Activated CD4-positive, alpha-beta T cell treated with anti-CD3 and anti-CD28 coated beads, Interleukin-2, amount 10 ng/mL, durations not matched to agents 7 days and 5 days (primary cell): ENCODE results near the gene S1PR3. TPM values are rescaled to one million over a fixed set of nuclear protein-coding genes. Genes with fewer than 3 reads are reported as not detected.
A peak's percentile ranks its signal among the peaks of the same experiment; 100 is the strongest.

Experiments
- CTCF ChIA-PET: fragments of 350-600 bp; sonication (Branson Sonifier 250); formaldehyde crosslinking; loops from one replicate; lab custom pipeline; 2021; ENCODE audit warnings: antibody characterized with exemption; lab: Charles Lee
- POLR2A ChIA-PET: fragments of 350-600 bp; sonication (Branson Sonifier 250); formaldehyde crosslinking; loops from one replicate; lab custom pipeline; 2021; ENCODE audit warnings: antibody characterized with exemption; lab: Charles Lee
- DNase-seq: peaks from one replicate; pipeline ENCODE4 v3.0.0-alpha.2; 2020
- H3K27ac Mint-ChIP-seq: one replicate; pipeline ENCODE4 v1.8.0; 2021; ENCODE audit warnings: mild to moderate bottlenecking, moderate library complexity, mixed read lengths
- H3K27me3 Mint-ChIP-seq: one replicate; pipeline ENCODE4 v1.8.0; 2021; ENCODE audit warnings: mixed read lengths
- H3K36me3 Mint-ChIP-seq: one replicate; pipeline ENCODE4 v1.8.0; 2021; ENCODE audit warnings: low read depth, mixed read lengths
- H3K4me1 Mint-ChIP-seq: one replicate; pipeline ENCODE4 v1.8.0; 2021; ENCODE audit warnings: mixed read lengths
- H3K4me3 Mint-ChIP-seq: one replicate; pipeline ENCODE4 v1.8.0; 2021; ENCODE audit warnings: mild to moderate bottlenecking, moderate library complexity, mixed read lengths
- H3K9me3 Mint-ChIP-seq: one replicate; pipeline ENCODE4 v1.8.0; 2021; ENCODE audit warnings: mixed read lengths
- total RNA-seq, 2 experiments: library from RNA; stranded (reverse); gene quantifications; one replicate each; pipeline ENCODE4 v1.2.3, GENCODE V29; 2021

The S1PR3 gene
- total RNA-seq, 2 experiments from 2014 or later = 0.12 to 0.15 TPM

GRCh38 chr9:88988796-88989641 lies 2.2 kb upstream of the S1PR3 start:
- Mint-ChIP-seq H3K4me3 (no peak overlapping the region), H3K27ac (no peak overlapping the region), H3K36me3 (no peaks in the 10 kb centered on the region), H3K9me3 (peaks cover 2% of the 10 kb centered on the region), H3K27me3 (peaks cover 37% of the 10 kb centered on the region), H3K4me1 (peaks cover 24% of the 10 kb centered on the region)
- peak; percentile 15 for DNase-seq
- ChIA-PET CTCF (interaction anchor here (2.2 kb wide), 1 partner anchor 12 kb away, joined by 6 read pairs; no protein-coding TSS in a partner anchor), POLR2A (no interaction called here)

DNA sequence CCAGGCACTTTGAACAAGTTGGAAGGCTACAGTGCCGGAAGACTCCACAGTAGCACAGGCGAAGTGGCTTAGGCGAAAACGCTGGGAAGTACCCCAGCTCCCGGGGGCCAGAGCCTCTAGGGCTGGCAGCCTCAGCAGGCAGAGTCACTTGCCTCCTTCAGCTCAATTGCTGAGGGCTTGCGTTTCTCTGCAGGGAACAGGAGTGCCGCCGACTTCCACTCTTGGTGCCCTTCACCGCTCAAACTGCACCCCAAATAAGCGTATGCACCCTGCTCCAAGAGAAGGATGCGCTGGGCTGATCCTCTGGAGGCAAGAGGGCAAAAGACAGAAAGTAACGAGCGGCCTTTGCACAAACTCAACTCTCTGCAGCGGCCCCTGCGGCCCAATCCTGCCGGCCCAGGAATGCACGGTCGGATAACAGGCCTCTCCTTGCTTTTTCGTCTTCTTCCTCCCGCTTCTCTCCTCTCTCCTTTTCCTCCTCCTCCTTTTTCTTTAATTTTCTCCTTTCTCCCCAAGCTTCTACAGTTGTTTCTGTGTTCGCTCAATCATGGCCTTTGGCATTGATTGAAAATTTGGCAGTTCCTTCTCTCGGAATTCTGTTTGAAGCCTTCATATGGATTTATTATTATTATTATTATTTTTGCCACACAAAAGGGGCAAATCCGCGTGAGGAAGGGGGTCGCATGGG lies 1.1 kb upstream of the S1PR3 start:
- H3K4me3 Mint-ChIP-seq = no peak overlapping the region
- DNase-seq = no peak
- H3K36me3 Mint-ChIP-seq = no peaks in the 10 kb centered on the region
- POLR2A ChIA-PET = no interaction called here
- H3K27me3 Mint-ChIP-seq = peaks cover 37% of the 10 kb centered on the region
- CTCF ChIA-PET = no interaction called here
- no peak overlapping the region for H3K27ac Mint-ChIP-seq
- H3K4me1 Mint-ChIP-seq = peaks cover 24% of the 10 kb centered on the region
- peaks cover 2% of the 10 kb centered on the region for H3K9me3 Mint-ChIP-seq

DNA sequence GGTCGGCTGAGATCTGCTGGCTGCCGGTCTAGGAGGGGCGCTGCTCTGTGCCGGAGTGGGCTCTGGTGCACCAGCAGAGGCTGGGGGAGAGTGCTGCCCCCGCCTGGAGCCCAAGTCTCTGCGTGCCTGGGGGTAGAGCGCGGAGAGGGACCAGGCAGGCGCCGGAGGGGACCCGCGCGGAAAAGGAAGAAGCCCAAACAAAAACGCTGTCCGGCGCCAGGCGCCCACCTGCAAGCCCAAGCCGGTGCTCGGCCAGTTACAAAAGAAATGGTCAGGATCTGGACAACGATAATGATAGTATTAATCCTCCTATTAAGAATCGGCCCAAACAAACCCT lies 571 bp upstream of the S1PR3 start:
- Mint-ChIP-seq H3K9me3 (peaks cover 2% of the 10 kb centered on the region), H3K4me1 (peaks cover 24% of the 10 kb centered on the region), H3K36me3 (no peaks in the 10 kb centered on the region), H3K27ac (no peak overlapping the region), H3K27me3 (peaks cover 37% of the 10 kb centered on the region), H3K4me3 (peak overlapping the region; percentile 25)
- ChIA-PET POLR2A (no interaction called here), CTCF (no interaction called here)
- DNase-seq = no peak

DNA sequence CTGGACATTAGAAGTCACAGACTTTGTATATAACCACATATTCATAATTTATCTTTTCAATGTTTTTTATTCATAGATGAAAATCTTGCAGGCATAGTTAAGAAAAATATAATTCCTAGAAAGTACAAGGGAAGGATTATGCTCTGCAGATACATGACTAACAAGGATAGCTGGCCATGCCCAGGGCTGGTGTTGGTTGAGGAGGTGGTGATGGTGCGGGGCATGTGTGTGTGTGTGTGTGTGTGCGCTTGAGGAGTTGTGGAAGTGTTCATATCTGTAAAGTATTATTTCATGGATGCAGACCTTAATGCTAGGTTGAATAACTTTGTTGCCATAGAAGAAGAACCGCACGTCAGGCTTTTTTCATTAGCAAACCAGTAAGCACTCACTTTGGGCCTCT lies 1.3 kb downstream of the S1PR3 start:
- ChIA-PET POLR2A (no interaction called here), CTCF (interaction anchor here (0.7 to 1.5 kb wide), 2 partner anchors 23 to 27 kb away, joined by 3 read pairs; no protein-coding TSS in a partner anchor)
- Mint-ChIP-seq H3K4me1 (peaks cover 24% of the 10 kb centered on the region), H3K36me3 (no peaks in the 10 kb centered on the region), H3K4me3 (no peak overlapping the region), H3K27me3 (peaks cover 33% of the 10 kb centered on the region), H3K27ac (no peak overlapping the region), H3K9me3 (no peaks in the 10 kb centered on the region)
- DNase-seq = no peak

DNA sequence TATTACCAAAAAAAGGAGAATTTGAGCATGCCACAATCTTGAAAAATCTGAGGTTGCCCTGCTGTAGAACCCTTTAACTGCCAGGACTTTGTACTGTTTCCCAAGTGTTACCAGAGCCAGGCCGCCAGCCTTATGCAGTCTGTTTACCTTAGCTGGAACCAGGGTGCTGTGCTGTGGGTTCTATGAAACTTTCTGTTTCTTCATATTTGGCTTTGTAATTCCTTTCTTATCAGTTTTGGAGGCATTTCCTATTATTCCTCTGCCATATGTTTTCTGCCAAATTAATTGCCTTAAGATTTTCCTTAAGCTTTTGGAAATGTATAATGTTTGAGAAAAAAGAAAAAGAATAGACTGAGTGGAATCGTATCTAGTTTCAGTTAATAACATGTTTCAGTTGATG lies 2.1 kb downstream of the S1PR3 start:
- POLR2A ChIA-PET = no interaction called here
- CTCF ChIA-PET = interaction anchor here (1.5 kb wide), 1 partner anchor 23 kb away, joined by 3 read pairs; no protein-coding TSS in a partner anchor

DNA sequence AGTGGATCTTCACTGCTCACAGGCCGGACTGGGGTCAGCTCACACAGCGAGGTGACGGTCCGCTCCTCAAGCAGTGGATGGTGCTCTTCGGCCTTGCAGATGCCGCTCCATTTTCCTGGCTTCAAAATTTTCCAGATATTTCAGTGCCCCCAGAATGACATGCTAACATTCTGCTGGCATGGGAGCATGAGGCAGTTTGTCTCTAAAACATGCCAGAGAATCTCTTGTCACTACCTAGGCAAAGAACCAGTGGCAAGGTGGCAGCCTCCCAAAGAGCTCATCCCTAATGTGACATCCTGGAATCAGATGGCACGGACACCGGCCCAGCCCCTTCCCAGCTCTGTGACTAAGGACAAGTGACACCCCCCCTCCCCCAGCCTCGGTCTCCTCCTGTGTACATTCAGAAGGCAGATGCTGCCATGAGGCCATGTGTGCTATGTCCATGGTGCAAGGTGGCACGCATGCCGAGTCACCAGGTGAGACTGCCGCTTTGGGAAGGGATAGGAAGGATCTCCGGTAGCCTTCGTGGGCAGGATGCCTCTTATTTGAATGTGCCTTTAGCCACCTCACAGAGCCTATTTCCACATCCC lies 2.7 kb downstream of the S1PR3 start:
- no peak for DNase-seq
- Mint-ChIP-seq H3K27me3 (peaks cover 26% of the 10 kb centered on the region), H3K9me3 (no peaks in the 10 kb centered on the region), H3K4me3 (no peak overlapping the region), H3K4me1 (peaks cover 18% of the 10 kb centered on the region), H3K36me3 (no peaks in the 10 kb centered on the region), H3K27ac (no peak overlapping the region)
- POLR2A ChIA-PET = no interaction called here
- CTCF ChIA-PET = no interaction called here

More for the DNA sequence above, 2.1 kb downstream of the S1PR3 start:
- Mint-ChIP-seq H3K9me3 (no peaks in the 10 kb centered on the region), H3K27ac (no peak overlapping the region), H3K4me1 (peaks cover 24% of the 10 kb centered on the region), H3K36me3 (no peaks in the 10 kb centered on the region), H3K27me3 (peaks cover 31% of the 10 kb centered on the region), H3K4me3 (no peak overlapping the region)
- no peak for DNase-seq

- POLR2A ChIA-PET = no interaction called here
- CTCF ChIA-PET = no interaction called here
- Mint-ChIP-seq H3K27ac (no peak overlapping the region), H3K4me1 (peaks cover 11% of the 10 kb centered on the region), H3K4me3 (no peak overlapping the region), H3K9me3 (no peaks in the 10 kb centered on the region), H3K27me3 (peaks cover 20% of the 10 kb centered on the region), H3K36me3 (no peaks in the 10 kb centered on the region)
- no peak for DNase-seq
Observed at GRCh38 chr9:88994469-88995199, 3.4 kb downstream of the S1PR3 start.

DNA sequence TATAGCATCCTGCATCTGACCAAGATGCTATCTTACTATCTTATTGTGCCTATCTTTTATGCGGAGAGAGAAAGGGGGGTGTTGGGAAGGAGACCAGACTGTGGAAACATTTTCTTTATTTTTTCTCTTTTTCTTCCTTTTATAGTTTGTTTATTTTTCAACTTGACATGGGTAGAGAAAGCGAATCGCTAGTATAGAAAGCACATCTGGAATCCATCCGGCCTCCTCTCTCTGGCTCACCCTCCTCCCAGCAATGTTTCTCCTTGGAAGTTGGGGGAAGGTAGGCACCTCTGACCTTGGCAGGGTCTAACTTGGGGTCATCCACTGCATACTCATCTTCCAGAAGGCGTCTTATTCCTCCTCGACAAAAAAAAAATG lies 3.9 kb downstream of the S1PR3 start:
- Mint-ChIP-seq H3K36me3 (no peaks in the 10 kb centered on the region), H3K9me3 (no peaks in the 10 kb centered on the region), H3K27ac (no peak overlapping the region), H3K4me3 (no peak overlapping the region), H3K27me3 (peaks cover 18% of the 10 kb centered on the region), H3K4me1 (peaks cover 9% of the 10 kb centered on the region)
- CTCF ChIA-PET = no interaction called here
- POLR2A ChIA-PET = no interaction called here
- no peak for DNase-seq

DNA sequence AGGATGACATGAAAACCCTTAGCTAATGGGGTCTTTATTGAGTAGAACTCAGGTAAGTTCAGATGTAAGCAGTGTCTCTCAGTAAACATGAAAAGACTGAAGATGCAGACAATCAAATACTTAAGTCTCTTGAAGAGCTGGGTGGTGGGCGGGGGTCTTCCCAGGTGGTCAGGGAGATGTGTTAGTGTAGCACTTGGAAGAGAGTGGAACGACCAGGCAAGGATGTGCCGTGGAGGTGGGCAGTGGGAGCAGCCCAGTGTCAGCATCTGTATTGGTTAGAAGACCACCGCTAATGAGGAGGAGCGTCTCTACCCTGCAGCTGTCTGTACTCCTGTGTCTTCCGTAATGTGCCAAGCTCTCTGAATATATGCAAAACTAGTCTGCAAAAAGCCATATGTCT lies 4.4 kb downstream of the S1PR3 start:
- H3K27ac Mint-ChIP-seq = no peak overlapping the region
- peaks cover 15% of the 10 kb centered on the region for H3K27me3 Mint-ChIP-seq
- DNase-seq = no peak
- no peaks in the 10 kb centered on the region for H3K36me3 Mint-ChIP-seq
- no peak overlapping the region for H3K4me3 Mint-ChIP-seq
- ChIA-PET POLR2A (no interaction called here), CTCF (no interaction called here)
- no peaks in the 10 kb centered on the region for H3K9me3 Mint-ChIP-seq
- peaks cover 7% of the 10 kb centered on the region for H3K4me1 Mint-ChIP-seq

GRCh38 chr9:88996046-88996920 lies 5.0 kb downstream of the S1PR3 start:
- no peaks in the 10 kb centered on the region for H3K9me3 Mint-ChIP-seq
- H3K4me3 Mint-ChIP-seq = no peak overlapping the region
- H3K4me1 Mint-ChIP-seq = peaks cover 9% of the 10 kb centered on the region
- no peak for DNase-seq
- no peaks in the 10 kb centered on the region for H3K36me3 Mint-ChIP-seq
- peaks cover 13% of the 10 kb centered on the region for H3K27me3 Mint-ChIP-seq
- ChIA-PET POLR2A (no interaction called here), CTCF (no interaction called here)
- no peak overlapping the region for H3K27ac Mint-ChIP-seq

- POLR2A ChIA-PET = no interaction called here
- H3K9me3 Mint-ChIP-seq = no peaks in the 10 kb centered on the region
- H3K27ac Mint-ChIP-seq = no peak overlapping the region
- H3K4me3 Mint-ChIP-seq = no peak overlapping the region
- H3K36me3 Mint-ChIP-seq = no peaks in the 10 kb centered on the region
- H3K27me3 Mint-ChIP-seq = peaks cover 14% of the 10 kb centered on the region
- DNase-seq = no peak
- CTCF ChIA-PET = no interaction called here
- peaks cover 7% of the 10 kb centered on the region for H3K4me1 Mint-ChIP-seq
Observed at GRCh38 chr9:88996921-88997235, 5.6 kb downstream of the S1PR3 start.

DNA sequence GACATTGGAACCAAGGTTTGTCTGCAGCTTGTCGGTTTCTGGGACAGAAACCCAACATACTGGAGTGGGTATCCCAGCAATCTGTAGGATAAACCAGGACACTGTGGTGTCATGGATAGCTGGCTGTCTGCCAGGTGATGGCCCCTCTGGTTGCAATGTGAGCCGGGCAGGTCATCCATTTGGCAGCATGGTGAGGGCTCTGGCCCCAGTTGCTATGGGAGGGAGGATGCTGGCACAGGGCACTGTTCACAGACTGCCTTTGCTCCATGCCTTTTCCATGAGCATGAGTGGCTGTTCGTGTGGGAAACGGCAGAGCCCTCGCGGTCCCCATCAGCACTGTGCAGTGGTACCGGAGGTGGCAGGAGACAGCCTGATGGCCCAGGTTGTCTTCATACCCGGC lies 6.4 kb downstream of the S1PR3 start:
- DNase-seq = no peak
- Mint-ChIP-seq H3K9me3 (no peaks in the 10 kb centered on the region), H3K4me1 (peaks cover 4% of the 10 kb centered on the region), H3K27ac (no peak overlapping the region), H3K36me3 (no peaks in the 10 kb centered on the region), H3K27me3 (peaks cover 14% of the 10 kb centered on the region), H3K4me3 (no peak overlapping the region)
- ChIA-PET POLR2A (no interaction called here), CTCF (no interaction called here)
